ENCODE measurements around the gene GKN2. TPM values are rescaled to one million over a fixed set of nuclear protein-coding genes. Genes with fewer than 3 reads are reported as not detected.

The GKN2 gene
- polyA plus RNA-seq, 3 donors = not detected

DNA sequence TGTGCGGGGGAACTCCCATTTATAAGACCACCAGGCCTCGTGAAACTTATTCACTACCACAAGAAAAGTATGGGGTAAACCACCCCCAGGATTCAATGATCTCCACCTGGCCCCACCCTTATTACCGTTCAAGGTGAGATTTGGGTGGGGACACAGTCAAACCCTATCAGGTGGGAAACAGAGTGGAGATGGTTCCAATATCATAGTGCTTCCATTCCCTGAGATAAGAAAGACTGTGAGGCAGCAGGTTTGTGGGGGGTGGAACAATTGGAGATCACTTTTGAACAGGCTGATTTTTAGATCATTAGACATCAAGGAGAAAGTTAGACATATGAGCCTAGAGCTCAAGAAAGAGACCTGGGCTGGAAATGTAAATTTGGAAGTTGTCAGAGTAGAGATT lies 39.3 kb downstream of the GKN2 start:
- Histone ChIP-seq H3K27ac (ENCODE audit: low read depth in 1 of 2, low read length in 2 of 2) (no peak overlapping the region), H3K9me3 (replicated peaks in 1 of 2; ENCODE audit: control insufficient read depth in 1 of 2, insufficient read depth in 1 of 2, low read length in 2 of 2) (no peaks in the 10 kb centered on the region), H3K4me3 (replicated peaks in 1 of 3; ENCODE audit: low read depth in 2 of 3, low read length in 3 of 3) (no peak overlapping the region), H3K36me3 (replicated peaks in 1 of 2; ENCODE audit: control insufficient read depth in 1 of 2, insufficient read depth in 2 of 2, low read length in 2 of 2) (no peaks in the 10 kb centered on the region), H3K9ac (ENCODE audit: insufficient read depth, low read length, poor library complexity, severe bottlenecking) (no peak overlapping the region), H3K27me3 (ENCODE audit: control insufficient read depth in 2 of 2, insufficient read depth in 2 of 2, low read length in 2 of 2) (no peaks in the 10 kb centered on the region), H2AFZ (ENCODE audit: insufficient read depth, low read depth, low read length, poor library complexity, severe bottlenecking) (no peak overlapping the region), H3K4me2 (replicated peaks; ENCODE audit: extremely low read depth, low read length, poor library complexity, severe bottlenecking) (no peak overlapping the region), H3K4me1 (ENCODE audit: control insufficient read depth in 1 of 2, insufficient read depth in 2 of 2, low read length in 2 of 2) (peaks cover 21 to 23% of the 10 kb centered on the region in 2 donors), H3K79me2 (ENCODE audit: insufficient read depth, low read length) (no peaks in the 10 kb centered on the region), H4K20me1 (ENCODE audit: insufficient read depth, low read length) (no peaks in the 10 kb centered on the region)
- H3K36me3 Mint-ChIP-seq = no peaks in the 10 kb centered on the region
- H3K27me3 Mint-ChIP-seq (ENCODE audit: low read depth in 3 of 3) = no peaks in the 10 kb centered on the region
- intact Hi-C loops (cut with micrococcal nuclease) = loop anchor here in 1 of 2 donors (5.0 to 10.0 kb wide), 2 partner anchors 76 to 439 kb away; no protein-coding TSS in a partner anchor
- no peak overlapping the region for H3K27ac Mint-ChIP-seq
- no CpG with 5 or more reads among the region's 3 CpGs for WGBS (ENCODE audit: insufficient coverage)
- peaks cover 13% of the 10 kb centered on the region for H3K4me1 Mint-ChIP-seq
- TF ChIP-seq, protein P1, sequence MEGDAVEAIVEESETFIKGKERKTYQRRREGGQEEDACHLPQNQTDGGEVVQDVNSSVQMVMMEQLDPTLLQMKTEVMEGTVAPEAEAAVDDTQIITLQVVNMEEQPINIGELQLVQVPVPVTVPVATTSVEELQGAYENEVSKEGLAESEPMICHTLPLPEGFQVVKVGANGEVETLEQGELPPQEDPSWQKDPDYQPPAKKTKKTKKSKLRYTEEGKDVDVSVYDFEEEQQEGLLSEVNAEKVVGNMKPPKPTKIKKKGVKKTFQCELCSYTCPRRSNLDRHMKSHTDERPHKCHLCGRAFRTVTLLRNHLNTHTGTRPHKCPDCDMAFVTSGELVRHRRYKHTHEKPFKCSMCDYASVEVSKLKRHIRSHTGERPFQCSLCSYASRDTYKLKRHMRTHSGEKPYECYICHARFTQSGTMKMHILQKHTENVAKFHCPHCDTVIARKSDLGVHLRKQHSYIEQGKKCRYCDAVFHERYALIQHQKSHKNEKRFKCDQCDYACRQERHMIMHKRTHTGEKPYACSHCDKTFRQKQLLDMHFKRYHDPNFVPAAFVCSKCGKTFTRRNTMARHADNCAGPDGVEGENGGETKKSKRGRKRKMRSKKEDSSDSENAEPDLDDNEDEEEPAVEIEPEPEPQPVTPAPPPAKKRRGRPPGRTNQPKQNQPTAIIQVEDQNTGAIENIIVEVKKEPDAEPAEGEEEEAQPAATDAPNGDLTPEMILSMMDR (IDR thresholded peaks at IDR 0.05) = no peak
- no peaks in the 10 kb centered on the region for H3K9me3 Mint-ChIP-seq
- H3K4me3 Mint-ChIP-seq = no peak overlapping the region
- no peak for DNase-seq

DNA sequence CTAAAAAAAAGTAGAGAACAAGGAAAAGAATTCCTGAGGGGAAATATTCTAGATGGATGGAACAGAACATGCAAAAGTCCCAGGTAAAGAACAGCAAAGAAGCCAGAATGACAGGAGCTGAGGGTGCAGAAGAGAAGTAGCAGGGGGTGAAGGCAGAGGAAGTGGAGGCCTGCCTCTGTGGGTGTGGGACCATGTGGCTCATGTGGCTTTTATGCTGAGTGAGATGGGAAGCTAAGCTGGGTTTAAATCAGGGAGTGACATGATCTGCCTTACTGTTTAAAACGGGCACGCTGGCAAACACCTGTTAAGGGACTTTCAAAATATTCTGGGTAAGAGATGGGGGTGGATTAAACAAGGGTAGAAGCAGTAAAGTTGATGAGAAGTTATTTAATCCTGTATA lies 40.0 kb downstream of the GKN2 start:
- Histone ChIP-seq H3K9ac (ENCODE audit: insufficient read depth, low read length, poor library complexity, severe bottlenecking) (no peak overlapping the region), H3K79me2 (ENCODE audit: insufficient read depth, low read length) (no peaks in the 10 kb centered on the region), H3K27ac (ENCODE audit: low read depth in 1 of 2, low read length in 2 of 2) (no peak overlapping the region), H3K4me2 (replicated peaks; ENCODE audit: extremely low read depth, low read length, poor library complexity, severe bottlenecking) (no peak overlapping the region), H3K27me3 (ENCODE audit: control insufficient read depth in 2 of 2, insufficient read depth in 2 of 2, low read length in 2 of 2) (no peaks in the 10 kb centered on the region), H3K36me3 (replicated peaks in 1 of 2; ENCODE audit: control insufficient read depth in 1 of 2, insufficient read depth in 2 of 2, low read length in 2 of 2) (no peaks in the 10 kb centered on the region), H2AFZ (ENCODE audit: insufficient read depth, low read depth, low read length, poor library complexity, severe bottlenecking) (no peak overlapping the region), H3K4me3 (replicated peaks in 1 of 3; ENCODE audit: low read depth in 2 of 3, low read length in 3 of 3) (no peak overlapping the region), H4K20me1 (ENCODE audit: insufficient read depth, low read length) (no peaks in the 10 kb centered on the region), H3K9me3 (replicated peaks in 1 of 2; ENCODE audit: control insufficient read depth in 1 of 2, insufficient read depth in 1 of 2, low read length in 2 of 2) (no peaks in the 10 kb centered on the region), H3K4me1 (ENCODE audit: control insufficient read depth in 1 of 2, insufficient read depth in 2 of 2, low read length in 2 of 2) (peaks cover 27 to 29% of the 10 kb centered on the region in 2 donors)
- Mint-ChIP-seq H3K27me3 (ENCODE audit: low read depth in 3 of 3) (no peaks in the 10 kb centered on the region), H3K36me3 (no peaks in the 10 kb centered on the region), H3K9me3 (no peaks in the 10 kb centered on the region), H3K4me1 (peaks cover 19% of the 10 kb centered on the region), H3K27ac (no peak overlapping the region), H3K4me3 (no peak overlapping the region)
- WGBS (ENCODE audit: insufficient coverage) = 6% methylated on average over 2 of the region's 2 CpGs
- DNase-seq = peak in 1 of 3 donors; percentile 7
- intact Hi-C loops (cut with micrococcal nuclease) = loop anchor here in 1 of 2 donors (5.0 to 10.0 kb wide), 2 partner anchors 75 to 438 kb away; no protein-coding TSS in a partner anchor
- TF ChIP-seq, protein P1 (IDR thresholded peaks at IDR 0.05) = no peak
